Colonic mucosa (tissue), 4 donors: ENCODE data around the gene FGF14. TPM values are rescaled to one million over a fixed set of nuclear protein-coding genes. Genes with fewer than 3 reads are reported as not detected.

Source experiments
- DNase-seq: peaks from one replicate; pipeline ENCODE4 v3.0.0-alpha.2; 2020
- H3K27ac ChIP-seq: fragments of 200-600 bp; one replicate; pipeline ENCODE4 v1.8.0; 2021
- H3K27me3 ChIP-seq: fragments of 200-600 bp; one replicate; pipeline ENCODE4 v1.8.0; 2021
- H3K36me3 ChIP-seq: fragments of 200-600 bp; one replicate; pipeline ENCODE4 v1.8.0; 2021
- H3K4me1 ChIP-seq: fragments of 200-600 bp; one replicate; pipeline ENCODE4 v1.8.0; 2021; ENCODE audit warnings: mild to moderate bottlenecking
- H3K4me3 ChIP-seq: fragments of 200-600 bp; one replicate; pipeline ENCODE4 v1.8.0; 2021
- H3K9ac ChIP-seq, 2 donors: one replicate each; pipeline ENCODE4 v1.7.0; 2013; ENCODE audit warnings: control low read depth in 2 of 2, low read depth in 2 of 2, low read length in 2 of 2
- H3K9me3 ChIP-seq: fragments of 200-600 bp; one replicate; pipeline ENCODE4 v1.8.0; 2021
- intact Hi-C: fragments of 100-400 bp; cut with DNase I; formaldehyde crosslinking; loops from one replicate; pipeline ENCODE4 v1.14.1; 2022
- total RNA-seq, 2 donors: library from RNA; stranded (reverse); fragmentation: NEBNext Ultra II Directional in 1 of 2; extraction: Animal tissue kit (Norgen Biotek cat#: 25700) in 1 of 2; gene quantifications; one replicate each; pipeline ENCODE4 v1.2.1, GENCODE V29; 2021
- TF ChIP-seq, protein P1 (sequence below): fragments of 200-600 bp; IDR thresholded peaks from one replicate; pipeline ENCODE4 v1.8.0; 2022; ENCODE audit warnings: antibody characterized with exemption, mild to moderate bottlenecking
- donor health status: healthy.
- donor health status: DM: no; HTN: no; CAD: no.
- donor health status: DM: no; HTN: no; CAD: no.

Gene FGF14
- total RNA-seq, 2 donors from 2014 or later: 0.62 to 0.85 TPM

GRCh38 chr13:102322211-102322610 is 79.6 kb downstream of the FGF14 start:
- intact Hi-C loops: no loop called here
- TF ChIP-seq, protein P1, sequence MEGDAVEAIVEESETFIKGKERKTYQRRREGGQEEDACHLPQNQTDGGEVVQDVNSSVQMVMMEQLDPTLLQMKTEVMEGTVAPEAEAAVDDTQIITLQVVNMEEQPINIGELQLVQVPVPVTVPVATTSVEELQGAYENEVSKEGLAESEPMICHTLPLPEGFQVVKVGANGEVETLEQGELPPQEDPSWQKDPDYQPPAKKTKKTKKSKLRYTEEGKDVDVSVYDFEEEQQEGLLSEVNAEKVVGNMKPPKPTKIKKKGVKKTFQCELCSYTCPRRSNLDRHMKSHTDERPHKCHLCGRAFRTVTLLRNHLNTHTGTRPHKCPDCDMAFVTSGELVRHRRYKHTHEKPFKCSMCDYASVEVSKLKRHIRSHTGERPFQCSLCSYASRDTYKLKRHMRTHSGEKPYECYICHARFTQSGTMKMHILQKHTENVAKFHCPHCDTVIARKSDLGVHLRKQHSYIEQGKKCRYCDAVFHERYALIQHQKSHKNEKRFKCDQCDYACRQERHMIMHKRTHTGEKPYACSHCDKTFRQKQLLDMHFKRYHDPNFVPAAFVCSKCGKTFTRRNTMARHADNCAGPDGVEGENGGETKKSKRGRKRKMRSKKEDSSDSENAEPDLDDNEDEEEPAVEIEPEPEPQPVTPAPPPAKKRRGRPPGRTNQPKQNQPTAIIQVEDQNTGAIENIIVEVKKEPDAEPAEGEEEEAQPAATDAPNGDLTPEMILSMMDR: no peak
- Histone ChIP-seq H3K4me1 (no peaks in the 10 kb centered on the region), H3K9ac (no peak overlapping the region), H3K4me3 (no peak overlapping the region), H3K27ac (no peak overlapping the region), H3K27me3 (no peaks in the 10 kb centered on the region), H3K36me3 (no peaks in the 10 kb centered on the region), H3K9me3 (no peaks in the 10 kb centered on the region)
- DNase-seq: no peak

- H3K36me3 ChIP-seq: no peaks in the 10 kb centered on the region
- H3K4me1 ChIP-seq: no peaks in the 10 kb centered on the region
- no peak overlapping the region for H3K9ac ChIP-seq
- H3K4me3 ChIP-seq: no peak overlapping the region
- no peaks in the 10 kb centered on the region for H3K9me3 ChIP-seq
- intact Hi-C loops: no loop called here
- TF ChIP-seq, protein P1: no peak
- no peak overlapping the region for H3K27ac ChIP-seq
- no peaks in the 10 kb centered on the region for H3K27me3 ChIP-seq
- DNase-seq: no peak
These were observed 83.6 kb downstream of the FGF14 start for GRCh38 chr13:102318233-102318632.

GRCh38 chr13:102317593-102317992 is 84.3 kb downstream of the FGF14 start:
- TF ChIP-seq, protein P1: no peak
- intact Hi-C loops: no loop called here
- H3K9ac ChIP-seq: no peak overlapping the region
- no peaks in the 10 kb centered on the region for H3K27me3 ChIP-seq
- no peaks in the 10 kb centered on the region for H3K9me3 ChIP-seq
- H3K4me1 ChIP-seq: no peaks in the 10 kb centered on the region
- H3K4me3 ChIP-seq: no peak overlapping the region
- no peak overlapping the region for H3K27ac ChIP-seq
- H3K36me3 ChIP-seq: no peaks in the 10 kb centered on the region
- peak; percentile 55 for DNase-seq

- Histone ChIP-seq H3K36me3 (no peaks in the 10 kb centered on the region), H3K4me3 (no peak overlapping the region), H3K9me3 (no peaks in the 10 kb centered on the region), H3K4me1 (no peaks in the 10 kb centered on the region), H3K9ac (no peak overlapping the region), H3K27ac (no peak overlapping the region), H3K27me3 (no peaks in the 10 kb centered on the region)
- intact Hi-C loops: no loop called here
- TF ChIP-seq, protein P1: no peak
- DNase-seq: no peak
These were observed 85.1 kb downstream of the FGF14 start for GRCh38 chr13:102316732-102317131.

- Histone ChIP-seq H3K36me3 (no peaks in the 10 kb centered on the region), H3K4me1 (no peaks in the 10 kb centered on the region), H3K27me3 (no peaks in the 10 kb centered on the region), H3K4me3 (no peak overlapping the region), H3K9me3 (no peaks in the 10 kb centered on the region), H3K27ac (no peak overlapping the region), H3K9ac (no peak overlapping the region)
- intact Hi-C loops: no loop called here
- no peak for DNase-seq
- TF ChIP-seq, protein P1: no peak
These were observed 89.0 kb downstream of the FGF14 start for GRCh38 chr13:102312841-102313240.

DNA sequence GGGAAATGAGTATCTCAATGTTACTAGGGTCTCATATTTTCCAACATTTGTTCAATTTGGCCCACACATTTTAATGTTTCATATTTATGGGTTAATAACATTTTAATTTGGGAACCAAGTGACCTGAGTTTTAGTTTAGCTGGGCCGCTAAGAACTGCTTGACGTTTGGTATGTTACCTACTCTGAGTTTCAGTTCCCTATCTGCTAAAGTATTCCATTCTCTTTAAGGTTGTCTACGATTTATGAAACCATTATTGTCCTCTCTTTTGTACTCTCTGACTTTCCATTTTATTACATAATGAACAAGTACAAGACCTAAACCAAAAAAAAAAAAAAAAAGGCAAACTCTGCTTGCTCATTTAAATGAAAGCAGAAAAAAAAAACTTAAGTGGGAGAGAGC is 89.9 kb downstream of the FGF14 start:
- TF ChIP-seq, protein P1: no peak
- H3K27ac ChIP-seq: no peak overlapping the region
- H3K27me3 ChIP-seq: no peaks in the 10 kb centered on the region
- no peak overlapping the region for H3K9ac ChIP-seq
- H3K4me3 ChIP-seq: no peak overlapping the region
- H3K36me3 ChIP-seq: no peaks in the 10 kb centered on the region
- no peaks in the 10 kb centered on the region for H3K4me1 ChIP-seq
- DNase-seq: no peak
- intact Hi-C loops: no loop called here
- H3K9me3 ChIP-seq: no peaks in the 10 kb centered on the region
